Measurements from ENCODE around the gene SYT1. TPM values are rescaled to one million over a fixed set of nuclear protein-coding genes. Genes with fewer than 3 reads are reported as not detected.

SYT1 gene
- total RNA-seq, 2 donors from 2014 or later: 1.0 to 22.7 TPM

DNA sequence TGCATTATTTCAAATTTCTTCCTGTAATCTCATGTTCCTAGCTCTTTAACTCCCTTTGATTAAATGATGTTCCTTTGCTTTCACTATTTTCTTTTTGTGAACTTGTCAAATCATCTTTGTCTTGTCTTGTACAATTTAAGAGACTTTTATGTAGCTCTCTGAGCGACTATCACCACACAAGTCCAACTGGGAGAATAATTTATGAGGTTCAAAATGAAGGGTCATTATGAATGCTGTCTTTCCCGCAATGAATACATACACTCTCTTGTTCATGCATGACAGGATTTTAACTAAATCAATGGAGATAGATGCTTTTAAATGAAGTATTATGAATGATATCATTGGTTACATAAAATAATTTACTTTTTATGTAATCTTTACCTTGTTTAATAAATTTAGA lies 418.8 kb downstream of the SYT1 start:
- no peak for ATAC-seq
- H3K27ac ChIP-seq: no peak overlapping the region

GRCh38 chr12:79288911-79289310 lies 424.3 kb downstream of the SYT1 start:
- Histone ChIP-seq H3K36me3 (replicated peaks in 1 of 2; ENCODE audit: insufficient read depth in 1 of 2, low read depth in 2 of 2) (no peaks in the 10 kb centered on the region), H3K9me3 (no peaks in the 10 kb centered on the region), H3K4me3 (no peak overlapping the region), H3K4me1 (no peaks in the 10 kb centered on the region), H3K27ac (no peak overlapping the region), H3K27me3 (no peaks in the 10 kb centered on the region)
- intact Hi-C loops (cut with DNase I): no loop called here
- 38 to 41% methylated on average over 3 of the region's 3 CpGs for WGBS, 2 donors
- ATAC-seq (no peak), DNase-seq (no peak)
- TF ChIP-seq CTCF (IDR thresholded peaks at IDR 0.05) (no peak), POLR2A (IDR thresholded peaks at IDR 0.05) (no peak)

More for the DNA sequence above, 418.8 kb downstream of the SYT1 start:
- Histone ChIP-seq H3K36me3 (replicated peaks in 1 of 2; ENCODE audit: insufficient read depth in 1 of 2, low read depth in 2 of 2) (no peaks in the 10 kb centered on the region), H3K4me1 (no peaks in the 10 kb centered on the region), H3K27me3 (no peaks in the 10 kb centered on the region), H3K9me3 (no peaks in the 10 kb centered on the region), H3K4me3 (no peak overlapping the region)
- 31 to 32% methylated on average over 2 of the region's 2 CpGs for WGBS, 2 donors
- TF ChIP-seq CTCF (IDR thresholded peaks at IDR 0.05) (no peak), POLR2A (IDR thresholded peaks at IDR 0.05) (no peak)
- intact Hi-C loops (cut with DNase I): no loop called here
- no peak for DNase-seq

- H3K4me1 ChIP-seq: no peaks in the 10 kb centered on the region
- 58% methylated on average over 3 of the region's 3 CpGs for WGBS, 2 donors
- no peaks in the 10 kb centered on the region for H3K9me3 ChIP-seq
- TF ChIP-seq POLR2A (IDR thresholded peaks at IDR 0.05): no peak
- TF ChIP-seq CTCF (IDR thresholded peaks at IDR 0.05): no peak
- no peaks in the 10 kb centered on the region for H3K36me3 ChIP-seq (replicated peaks in 1 of 2; ENCODE audit: insufficient read depth in 1 of 2, low read depth in 2 of 2)
- H3K4me3 ChIP-seq: no peak overlapping the region
- intact Hi-C loops (cut with DNase I): no loop called here
- ATAC-seq: no peak
- DNase-seq: no peak
- H3K27me3 ChIP-seq: no peaks in the 10 kb centered on the region
- no peak overlapping the region for H3K27ac ChIP-seq
Observed at GRCh38 chr12:79291711-79292110, 427.1 kb downstream of the SYT1 start.

DNA sequence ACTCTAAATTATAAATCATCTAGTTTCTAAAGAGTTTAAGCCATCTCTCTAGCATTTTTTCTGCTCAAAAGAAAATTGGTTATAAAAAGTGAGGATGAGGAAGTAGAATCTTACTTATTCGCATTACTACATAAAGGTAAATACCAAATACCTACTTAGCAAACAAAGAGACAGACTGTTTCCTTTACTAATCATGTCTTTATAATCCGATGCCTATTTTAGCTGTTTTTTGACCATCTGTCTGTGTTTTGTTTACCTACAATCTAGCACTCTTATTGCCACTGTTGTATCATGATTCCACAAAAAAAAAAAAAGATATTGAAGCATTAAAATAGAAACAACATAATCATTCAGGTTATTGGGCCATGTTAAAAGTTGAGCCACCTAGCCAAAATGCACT lies 430.0 kb downstream of the SYT1 start:
- WGBS, 2 donors: 33 to 35% methylated on average over 2 of the region's 2 CpGs
- Histone ChIP-seq H3K36me3 (replicated peaks in 1 of 2; ENCODE audit: insufficient read depth in 1 of 2, low read depth in 2 of 2) (no peaks in the 10 kb centered on the region), H3K4me3 (no peak overlapping the region), H3K4me1 (no peaks in the 10 kb centered on the region), H3K27me3 (no peaks in the 10 kb centered on the region), H3K9me3 (no peaks in the 10 kb centered on the region), H3K27ac (no peak overlapping the region)
- intact Hi-C loops (cut with DNase I): no loop called here
- no peak for TF ChIP-seq POLR2A (IDR thresholded peaks at IDR 0.05)
- TF ChIP-seq CTCF (IDR thresholded peaks at IDR 0.05): no peak
- ATAC-seq: no peak
- DNase-seq: no peak

- Histone ChIP-seq H3K4me1 (no peaks in the 10 kb centered on the region), H3K4me3 (no peak overlapping the region)
- ATAC-seq: no peak
Observed at GRCh38 chr12:79295572-79295971, 431.0 kb downstream of the SYT1 start.

More at GRCh38 chr12:79295572-79295971, 431.0 kb downstream of the SYT1 start:
- TF ChIP-seq POLR2A (IDR thresholded peaks at IDR 0.05): no peak
- no peak for TF ChIP-seq CTCF (IDR thresholded peaks at IDR 0.05)
- intact Hi-C loops (cut with DNase I): no loop called here
- Histone ChIP-seq H3K27me3 (no peaks in the 10 kb centered on the region), H3K27ac (no peak overlapping the region), H3K9me3 (no peaks in the 10 kb centered on the region), H3K36me3 (replicated peaks in 1 of 2; ENCODE audit: insufficient read depth in 1 of 2, low read depth in 2 of 2) (no peaks in the 10 kb centered on the region)
- DNase-seq: no peak
